SK-N-SH treated with all-trans-retinoic acid at 6 μM for 48 hours (cell line): ENCODE measurements around the gene MYLK4.

Experiments used
- BACH2 ChIP-seq: fragments of 250-450 bp; sonication (Bioruptor Pico); IDR thresholded peaks from 2 replicates; pipeline ENCODE4 v1.9.0; 2021; ENCODE audit warnings: mild to moderate bottlenecking, borderline replicate concordance
- ESRRG ChIP-seq: fragments of 250-450 bp; sonication (Bioruptor Pico); IDR thresholded peaks from 2 replicates; pipeline ENCODE4 v1.6.1; 2021; ENCODE audit warnings: mild to moderate bottlenecking
- SNAI2 ChIP-seq: fragments of 250-450 bp; sonication (Bioruptor Pico); IDR thresholded peaks from 2 replicates; pipeline ENCODE4 v1.5.0; 2020; ENCODE audit warnings: mild to moderate bottlenecking, moderate library complexity
- ZFP3 ChIP-seq: fragments of 250-450 bp; sonication (Bioruptor Pico); IDR thresholded peaks from 2 replicates; pipeline ENCODE4 v1.5.0; 2020; ENCODE audit warnings: mild to moderate bottlenecking, moderate library complexity
- ZNF70 ChIP-seq: fragments of 450-650 bp; formaldehyde crosslinking; IDR thresholded peaks from 2 replicates; pipeline ENCODE4 v1.5.0; 2020; ENCODE audit warnings: mild to moderate bottlenecking, moderate library complexity
- TF ChIP-seq, protein P1 (sequence below): fragments of 250-450 bp; sonication (Bioruptor Pico); IDR thresholded peaks from 2 replicates; pipeline ENCODE4 v1.8.0; 2020; ENCODE audit warnings: mild to moderate bottlenecking, moderate library complexity, borderline replicate concordance
- TF ChIP-seq, protein P2 (sequence below): fragments of 250-450 bp; sonication (Bioruptor Pico); IDR thresholded peaks from 2 replicates; pipeline ENCODE4 v1.5.1; 2020; ENCODE audit warnings: low read depth, mild to moderate bottlenecking, moderate library complexity

DNA sequence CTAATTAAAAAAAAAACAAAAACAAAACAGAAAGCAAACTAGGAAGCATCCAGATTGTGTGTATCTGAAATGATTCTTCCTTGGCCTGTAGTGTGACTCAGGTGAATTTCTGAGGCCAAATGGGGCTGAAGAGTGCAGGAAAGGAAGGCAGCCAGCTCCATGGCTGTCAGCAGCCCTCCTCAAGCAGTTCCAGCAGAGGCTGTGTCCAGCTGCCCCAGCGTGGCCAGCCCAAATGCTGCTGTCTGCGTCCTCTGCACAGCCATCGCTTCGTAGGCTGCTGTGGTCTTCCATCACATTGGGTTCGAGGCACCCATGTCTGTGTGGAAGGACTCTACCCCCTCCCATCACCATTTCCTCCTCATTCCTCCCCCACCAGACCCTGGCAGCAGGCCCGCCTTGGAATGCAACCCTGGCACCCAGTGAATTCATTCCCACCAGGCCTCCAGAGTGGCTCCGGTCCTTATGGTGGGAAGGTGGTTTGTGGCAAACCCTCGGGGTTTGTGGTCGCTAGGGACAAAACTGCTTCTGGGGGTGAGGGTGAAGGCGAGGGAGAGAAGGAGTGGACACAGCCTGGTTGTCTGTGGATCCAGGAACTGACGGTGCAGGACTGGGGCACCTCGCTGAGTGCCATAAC, 81.5 kb downstream of the MYLK4 start:
- TF ChIP-seq BACH2 (CRISPR knock-in tag), result no peak
- TF ChIP-seq ZNF70, result no peak
- TF ChIP-seq, protein P1, sequence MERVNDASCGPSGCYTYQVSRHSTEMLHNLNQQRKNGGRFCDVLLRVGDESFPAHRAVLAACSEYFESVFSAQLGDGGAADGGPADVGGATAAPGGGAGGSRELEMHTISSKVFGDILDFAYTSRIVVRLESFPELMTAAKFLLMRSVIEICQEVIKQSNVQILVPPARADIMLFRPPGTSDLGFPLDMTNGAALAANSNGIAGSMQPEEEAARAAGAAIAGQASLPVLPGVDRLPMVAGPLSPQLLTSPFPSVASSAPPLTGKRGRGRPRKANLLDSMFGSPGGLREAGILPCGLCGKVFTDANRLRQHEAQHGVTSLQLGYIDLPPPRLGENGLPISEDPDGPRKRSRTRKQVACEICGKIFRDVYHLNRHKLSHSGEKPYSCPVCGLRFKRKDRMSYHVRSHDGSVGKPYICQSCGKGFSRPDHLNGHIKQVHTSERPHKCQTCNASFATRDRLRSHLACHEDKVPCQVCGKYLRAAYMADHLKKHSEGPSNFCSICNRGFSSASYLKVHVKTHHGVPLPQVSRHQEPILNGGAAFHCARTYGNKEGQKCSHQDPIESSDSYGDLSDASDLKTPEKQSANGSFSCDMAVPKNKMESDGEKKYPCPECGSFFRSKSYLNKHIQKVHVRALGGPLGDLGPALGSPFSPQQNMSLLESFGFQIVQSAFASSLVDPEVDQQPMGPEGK, result no peak
- no peak for TF ChIP-seq ZFP3 (CRISPR knock-in tag)
- TF ChIP-seq ESRRG (CRISPR knock-in tag), result no peak
- TF ChIP-seq, protein P2, sequence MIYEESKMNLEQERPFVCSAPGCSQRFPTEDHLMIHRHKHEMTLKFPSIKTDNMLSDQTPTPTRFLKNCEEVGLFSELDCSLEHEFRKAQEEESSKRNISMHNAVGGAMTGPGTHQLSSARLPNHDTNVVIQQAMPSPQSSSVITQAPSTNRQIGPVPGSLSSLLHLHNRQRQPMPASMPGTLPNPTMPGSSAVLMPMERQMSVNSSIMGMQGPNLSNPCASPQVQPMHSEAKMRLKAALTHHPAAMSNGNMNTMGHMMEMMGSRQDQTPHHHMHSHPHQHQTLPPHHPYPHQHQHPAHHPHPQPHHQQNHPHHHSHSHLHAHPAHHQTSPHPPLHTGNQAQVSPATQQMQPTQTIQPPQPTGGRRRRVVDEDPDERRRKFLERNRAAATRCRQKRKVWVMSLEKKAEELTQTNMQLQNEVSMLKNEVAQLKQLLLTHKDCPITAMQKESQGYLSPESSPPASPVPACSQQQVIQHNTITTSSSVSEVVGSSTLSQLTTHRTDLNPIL (CRISPR knock-in tag), result no peak
- no peak for TF ChIP-seq SNAI2
